Chondrocyte (in vitro differentiated cells): ENCODE data around the gene CDR2L. TPM values are rescaled to one million over a fixed set of nuclear protein-coding genes. Genes with fewer than 3 reads are reported as not detected.
"Not testable (repeated sequence)": the region's sequence is repeated elsewhere in the genome, so short reads cannot be mapped to it uniquely, and the experiment has no call there.

Experiments
- DNase-seq: peaks from one replicate; pipeline ENCODE4 v3.0.0; 2021; ENCODE audit warnings: mixed read lengths, low spot score
- H3K27ac Mint-ChIP-seq: one replicate; pipeline ENCODE4 v1.8.0; 2021; ENCODE audit warnings: mild to moderate bottlenecking, moderate library complexity, mixed read lengths; ENCODE audit not compliant: unreplicated experiment
- H3K27me3 Mint-ChIP-seq: 2 replicates; pipeline ENCODE4 v1.8.0; 2021; ENCODE audit warnings: low read depth, mixed read lengths
- H3K36me3 Mint-ChIP-seq: 2 replicates; pipeline ENCODE4 v1.8.0; 2021; ENCODE audit warnings: low read depth, mixed read lengths
- H3K4me1 Mint-ChIP-seq: 2 replicates; pipeline ENCODE4 v1.8.0; 2021; ENCODE audit warnings: low read depth, mild to moderate bottlenecking, mixed read lengths
- H3K4me3 Mint-ChIP-seq: one replicate; pipeline ENCODE4 v1.8.0; 2021; ENCODE audit warnings: mild to moderate bottlenecking, moderate library complexity, mixed read lengths; ENCODE audit not compliant: unreplicated experiment
- H3K9me3 Mint-ChIP-seq: 2 replicates; pipeline ENCODE4 v1.8.0; 2021; ENCODE audit warnings: low read depth, mixed read lengths
- CTCF ChIP-seq: fragments of 200-600 bp; sonication (generic); IDR thresholded peaks from 2 replicates; pipeline ENCODE4 v1.5.0; 2021; ENCODE audit warnings: antibody characterized with exemption, mild to moderate bottlenecking, moderate library complexity
- total RNA-seq: library from RNA; stranded (reverse); gene quantifications from 3 replicates; pipeline ENCODE4 v1.2.1, GENCODE V29; 2021

The CDR2L gene
- total RNA-seq, 1 donor from 2014 or later, result 51.0 TPM

GRCh38 chr17:75013092-75013559 lies 25.7 kb downstream of the CDR2L start:
- Mint-ChIP-seq H3K36me3 (peaks cover 8% of the 10 kb centered on the region), H3K4me1 (peaks cover 29% of the 10 kb centered on the region), H3K9me3 (no peaks in the 10 kb centered on the region), H3K27ac (peak overlapping the region; percentile 92), H3K27me3 (no peaks in the 10 kb centered on the region), H3K4me3 (peak overlapping the region; percentile 95)
- TF ChIP-seq CTCF, result no peak
- no peak for DNase-seq

DNA sequence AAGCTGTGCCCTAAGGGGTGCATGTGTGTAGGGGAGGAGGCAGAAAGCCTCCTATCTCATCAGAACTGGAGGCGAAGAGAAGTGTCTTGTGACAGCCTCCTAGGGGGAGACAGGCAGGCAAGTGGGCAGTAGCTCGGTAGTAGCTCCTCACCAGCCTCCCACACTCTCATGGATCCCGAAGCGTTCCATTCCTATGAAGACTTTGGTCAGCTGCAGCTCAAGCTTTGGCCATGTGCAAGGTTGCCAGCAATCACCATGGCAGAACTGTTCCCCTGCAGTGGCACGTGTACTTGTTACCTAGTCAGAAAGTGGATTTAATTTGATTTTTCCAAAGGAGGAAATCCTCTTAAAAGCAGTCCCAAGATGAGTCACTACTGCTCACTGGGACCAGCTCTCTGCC lies 31.7 kb downstream of the CDR2L start:
- Mint-ChIP-seq H3K27me3 (no peaks in the 10 kb centered on the region), H3K4me1 (peaks cover 4% of the 10 kb centered on the region), H3K36me3 (peaks cover 31% of the 10 kb centered on the region), H3K27ac (no peak overlapping the region), H3K4me3 (no peak overlapping the region), H3K9me3 (no peaks in the 10 kb centered on the region)
- TF ChIP-seq CTCF, result no peak
- DNase-seq, result no peak

GRCh38 chr17:75019710-75020109 lies 32.3 kb downstream of the CDR2L start:
- no peak for DNase-seq
- Mint-ChIP-seq H3K36me3 (peaks cover 31% of the 10 kb centered on the region), H3K4me1 (peaks cover 2% of the 10 kb centered on the region), H3K4me3 (no peak overlapping the region), H3K27ac (no peak overlapping the region), H3K27me3 (no peaks in the 10 kb centered on the region), H3K9me3 (no peaks in the 10 kb centered on the region)
- no peak for TF ChIP-seq CTCF

DNA sequence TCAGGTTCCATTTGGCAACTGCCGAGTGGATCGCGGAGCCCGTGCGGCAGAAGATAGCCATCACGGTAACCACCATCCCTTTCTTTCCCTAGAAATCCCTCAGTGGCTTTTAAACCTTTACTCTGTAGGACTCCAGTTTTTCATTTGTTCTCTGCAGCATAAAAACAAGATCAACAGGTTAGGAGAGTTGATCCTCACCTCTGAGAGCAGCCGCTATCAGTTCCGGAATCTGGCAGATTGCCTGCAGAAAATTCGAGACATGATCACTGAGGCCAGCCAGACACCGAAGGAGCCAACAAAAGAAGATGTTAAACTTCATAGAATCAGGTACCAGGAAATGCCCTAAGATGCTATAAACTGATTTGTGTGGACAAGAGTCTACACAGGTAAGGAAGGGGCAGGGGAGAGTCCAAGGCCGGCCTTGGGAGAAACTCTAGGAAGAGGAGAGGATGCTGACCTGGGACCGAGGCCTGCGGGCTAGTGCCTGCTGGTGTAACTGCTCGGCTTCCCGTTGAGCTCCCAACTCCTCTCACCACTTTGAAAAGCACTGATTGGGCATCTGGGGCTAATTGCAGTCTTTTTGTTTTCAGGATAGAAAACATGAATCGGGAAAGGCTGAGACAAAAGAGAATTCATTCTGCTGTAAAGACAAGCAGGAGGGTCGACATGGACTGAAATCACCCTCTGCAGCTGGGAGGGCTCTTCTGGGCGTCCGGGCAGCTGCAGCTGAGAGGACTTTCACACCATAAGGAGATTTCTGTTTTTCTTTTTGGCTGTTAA lies 33.1 kb downstream of the CDR2L start:
- Mint-ChIP-seq H3K27ac (no peak overlapping the region), H3K36me3 (peaks cover 29% of the 10 kb centered on the region), H3K4me3 (no peak overlapping the region), H3K27me3 (no peaks in the 10 kb centered on the region), H3K4me1 (no peaks in the 10 kb centered on the region), H3K9me3 (no peaks in the 10 kb centered on the region)
- no peak for TF ChIP-seq CTCF
- no peak for DNase-seq

DNA sequence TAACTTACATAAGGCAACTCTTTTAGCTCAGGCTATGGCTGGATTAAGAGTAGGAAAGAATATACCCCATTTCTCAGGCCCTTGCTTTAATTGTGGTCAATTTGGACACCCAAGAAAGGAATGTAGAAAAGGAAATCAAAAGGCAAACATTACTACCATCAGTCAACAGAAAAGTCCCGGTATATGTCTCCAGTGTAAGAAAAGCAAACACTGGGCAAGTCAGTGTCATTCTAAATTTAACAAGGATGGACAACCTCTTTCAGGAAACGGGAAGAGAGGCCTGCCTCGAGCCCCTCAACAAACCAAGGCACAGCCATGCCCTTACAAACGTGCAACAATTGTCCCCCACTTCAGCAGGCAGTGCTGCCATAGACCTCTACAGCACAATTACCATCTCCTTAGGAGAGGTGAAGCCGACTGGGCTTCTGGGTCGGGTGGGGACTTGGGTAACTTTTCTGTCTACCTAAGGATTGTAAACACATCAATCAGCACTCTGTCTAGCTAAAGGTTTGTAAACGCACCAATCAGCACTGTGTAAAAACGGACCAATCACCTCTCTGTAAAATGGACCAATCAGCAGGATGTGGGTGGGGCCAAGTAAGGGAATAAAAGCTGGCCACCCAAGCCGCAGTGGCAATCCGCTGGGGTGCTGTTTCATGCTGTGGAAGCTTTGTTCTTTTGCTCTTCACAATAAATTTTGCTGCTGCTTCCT lies 37.4 kb downstream of the CDR2L start:
- no peak for DNase-seq
- peaks cover 4% of the 10 kb centered on the region for H3K9me3 Mint-ChIP-seq
- no peak overlapping the region for H3K27ac Mint-ChIP-seq
- no peak overlapping the region for H3K4me3 Mint-ChIP-seq
- H3K27me3 Mint-ChIP-seq, result no peaks in the 10 kb centered on the region
- TF ChIP-seq CTCF, result no peak
- H3K4me1 Mint-ChIP-seq, result no peaks in the 10 kb centered on the region
- peaks cover 23% of the 10 kb centered on the region for H3K36me3 Mint-ChIP-seq

- H3K36me3 Mint-ChIP-seq, result peaks cover 22% of the 10 kb centered on the region
- H3K4me3 Mint-ChIP-seq, H3K9me3 Mint-ChIP-seq, H3K4me1 Mint-ChIP-seq, DNase-seq, H3K27ac Mint-ChIP-seq, H3K27me3 Mint-ChIP-seq: not testable (repeated sequence)
These were observed 37.9 kb downstream of the CDR2L start for GRCh38 chr17:75025398-75025734.

- not testable (repeated sequence) for H3K4me1 Mint-ChIP-seq, H3K4me3 Mint-ChIP-seq, H3K27me3 Mint-ChIP-seq, H3K27ac Mint-ChIP-seq, DNase-seq
- peaks cover 15% of the 10 kb centered on the region for H3K36me3 Mint-ChIP-seq
- H3K9me3 Mint-ChIP-seq, result peaks cover 13% of the 10 kb centered on the region
These were observed 39.2 kb downstream of the CDR2L start for GRCh38 chr17:75026650-75027049.
